ENCODE measurements around the gene FEV. TPM values are rescaled to one million over a fixed set of nuclear protein-coding genes. Genes with fewer than 3 reads are reported as not detected.
A peak's percentile ranks its signal among the peaks of the same experiment; 100 is the strongest.

Gene FEV
- polyA plus RNA-seq, 1 donor from 2014 or later = not detected

DNA sequence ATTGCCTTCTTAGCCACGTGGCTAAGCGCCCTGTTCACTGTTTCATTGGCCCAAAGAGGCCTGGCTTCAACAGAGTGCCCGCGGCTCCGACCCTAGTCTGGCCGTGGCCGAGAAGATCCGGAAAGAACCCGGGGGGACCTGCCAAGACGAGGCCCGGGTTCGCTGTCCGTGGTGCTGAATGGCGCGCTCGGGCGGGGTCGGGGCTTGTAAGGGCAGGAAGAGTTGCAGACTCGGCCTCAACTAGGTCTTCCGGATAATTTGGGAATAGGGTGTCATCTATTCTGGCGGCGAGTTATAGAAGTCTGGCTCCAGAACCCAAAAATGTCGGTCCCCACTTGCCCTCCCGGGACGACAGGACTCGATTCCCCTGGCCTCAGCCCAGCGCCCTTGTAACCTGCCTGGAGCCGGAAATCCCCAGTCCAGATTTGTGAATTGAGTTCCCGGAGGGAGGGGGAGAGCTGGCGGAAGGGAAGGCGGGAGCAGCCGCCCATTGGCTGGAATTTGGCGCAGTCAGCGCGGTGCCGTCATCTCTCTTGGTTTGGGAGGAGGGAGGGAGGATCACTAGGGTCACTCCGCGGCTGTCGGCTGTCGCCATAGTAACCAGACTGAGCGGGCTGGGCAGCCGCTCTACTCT lies 22.0 kb downstream of the FEV start:
- Histone ChIP-seq H3K27me3 (ENCODE audit: insufficient read depth, low read depth, low read length) (peaks cover 26% of the 10 kb centered on the region), H3K27ac (ENCODE audit: low read length) (peak overlapping the region; percentile 56), H3F3A (ENCODE audit: insufficient read depth, low read length, poor library complexity, severe bottlenecking) (no peaks in the 10 kb centered on the region), H3K9me2 (ENCODE audit: insufficient read depth, low read length) (no peaks in the 10 kb centered on the region), H2AFZ (ENCODE audit: low read depth, low read length) (peak overlapping the region; percentile 7), H4K20me1 (ENCODE audit: insufficient read depth) (no peaks in the 10 kb centered on the region), H3K4me3 (ENCODE audit: low read length) (peak overlapping the region; percentile 71), H3K79me2 (replicated peaks; ENCODE audit: insufficient read depth, low read length) (no peaks in the 10 kb centered on the region), H3K9me3 (ENCODE audit: low read length) (no peaks in the 10 kb centered on the region), H3K4me2 (ENCODE audit: low read length) (peak overlapping the region; percentile 57), H3K36me3 (ENCODE audit: insufficient read depth, low read length) (no peaks in the 10 kb centered on the region), H3K9ac (ENCODE audit: low read length) (peak overlapping the region; percentile 59)
- TF ChIP-seq EZH2 (IDR thresholded peaks at IDR 0.05; ENCODE audit: borderline replicate concordance, insufficient read depth, low read length, poor library complexity, severe bottlenecking) = no peak
- TF ChIP-seq RAD21 (conservative IDR thresholded peaks at IDR 0.05) = no peak
- TF ChIP-seq, protein P1, sequence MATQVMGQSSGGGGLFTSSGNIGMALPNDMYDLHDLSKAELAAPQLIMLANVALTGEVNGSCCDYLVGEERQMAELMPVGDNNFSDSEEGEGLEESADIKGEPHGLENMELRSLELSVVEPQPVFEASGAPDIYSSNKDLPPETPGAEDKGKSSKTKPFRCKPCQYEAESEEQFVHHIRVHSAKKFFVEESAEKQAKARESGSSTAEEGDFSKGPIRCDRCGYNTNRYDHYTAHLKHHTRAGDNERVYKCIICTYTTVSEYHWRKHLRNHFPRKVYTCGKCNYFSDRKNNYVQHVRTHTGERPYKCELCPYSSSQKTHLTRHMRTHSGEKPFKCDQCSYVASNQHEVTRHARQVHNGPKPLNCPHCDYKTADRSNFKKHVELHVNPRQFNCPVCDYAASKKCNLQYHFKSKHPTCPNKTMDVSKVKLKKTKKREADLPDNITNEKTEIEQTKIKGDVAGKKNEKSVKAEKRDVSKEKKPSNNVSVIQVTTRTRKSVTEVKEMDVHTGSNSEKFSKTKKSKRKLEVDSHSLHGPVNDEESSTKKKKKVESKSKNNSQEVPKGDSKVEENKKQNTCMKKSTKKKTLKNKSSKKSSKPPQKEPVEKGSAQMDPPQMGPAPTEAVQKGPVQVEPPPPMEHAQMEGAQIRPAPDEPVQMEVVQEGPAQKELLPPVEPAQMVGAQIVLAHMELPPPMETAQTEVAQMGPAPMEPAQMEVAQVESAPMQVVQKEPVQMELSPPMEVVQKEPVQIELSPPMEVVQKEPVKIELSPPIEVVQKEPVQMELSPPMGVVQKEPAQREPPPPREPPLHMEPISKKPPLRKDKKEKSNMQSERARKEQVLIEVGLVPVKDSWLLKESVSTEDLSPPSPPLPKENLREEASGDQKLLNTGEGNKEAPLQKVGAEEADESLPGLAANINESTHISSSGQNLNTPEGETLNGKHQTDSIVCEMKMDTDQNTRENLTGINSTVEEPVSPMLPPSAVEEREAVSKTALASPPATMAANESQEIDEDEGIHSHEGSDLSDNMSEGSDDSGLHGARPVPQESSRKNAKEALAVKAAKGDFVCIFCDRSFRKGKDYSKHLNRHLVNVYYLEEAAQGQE (IDR thresholded peaks at IDR 0.05; ENCODE audit: borderline replicate concordance) = peak; percentile 97
- TF ChIP-seq EP300 (conservative IDR thresholded peaks at IDR 0.05; ENCODE audit: poor library complexity, severe bottlenecking) = peak; percentile 38
- no peak for TF ChIP-seq SMC3 (conservative IDR thresholded peaks at IDR 0.05; ENCODE audit: poor library complexity)
- TF ChIP-seq, protein P2, sequence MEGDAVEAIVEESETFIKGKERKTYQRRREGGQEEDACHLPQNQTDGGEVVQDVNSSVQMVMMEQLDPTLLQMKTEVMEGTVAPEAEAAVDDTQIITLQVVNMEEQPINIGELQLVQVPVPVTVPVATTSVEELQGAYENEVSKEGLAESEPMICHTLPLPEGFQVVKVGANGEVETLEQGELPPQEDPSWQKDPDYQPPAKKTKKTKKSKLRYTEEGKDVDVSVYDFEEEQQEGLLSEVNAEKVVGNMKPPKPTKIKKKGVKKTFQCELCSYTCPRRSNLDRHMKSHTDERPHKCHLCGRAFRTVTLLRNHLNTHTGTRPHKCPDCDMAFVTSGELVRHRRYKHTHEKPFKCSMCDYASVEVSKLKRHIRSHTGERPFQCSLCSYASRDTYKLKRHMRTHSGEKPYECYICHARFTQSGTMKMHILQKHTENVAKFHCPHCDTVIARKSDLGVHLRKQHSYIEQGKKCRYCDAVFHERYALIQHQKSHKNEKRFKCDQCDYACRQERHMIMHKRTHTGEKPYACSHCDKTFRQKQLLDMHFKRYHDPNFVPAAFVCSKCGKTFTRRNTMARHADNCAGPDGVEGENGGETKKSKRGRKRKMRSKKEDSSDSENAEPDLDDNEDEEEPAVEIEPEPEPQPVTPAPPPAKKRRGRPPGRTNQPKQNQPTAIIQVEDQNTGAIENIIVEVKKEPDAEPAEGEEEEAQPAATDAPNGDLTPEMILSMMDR (IDR thresholded peaks at IDR 0.05; ENCODE audit: poor library complexity, severe bottlenecking) = no peak
- peak; percentile 70 for TF ChIP-seq POLR2AphosphoS5 (IDR thresholded peaks at IDR 0.05)
- TF ChIP-seq TAF1 (IDR thresholded peaks at IDR 0.05; ENCODE audit: low read depth) = peak; percentile 43
- peak; percentile 29 for TF ChIP-seq MXI1 (conservative IDR thresholded peaks at IDR 0.05; ENCODE audit: poor library complexity, severe bottlenecking)

DNA sequence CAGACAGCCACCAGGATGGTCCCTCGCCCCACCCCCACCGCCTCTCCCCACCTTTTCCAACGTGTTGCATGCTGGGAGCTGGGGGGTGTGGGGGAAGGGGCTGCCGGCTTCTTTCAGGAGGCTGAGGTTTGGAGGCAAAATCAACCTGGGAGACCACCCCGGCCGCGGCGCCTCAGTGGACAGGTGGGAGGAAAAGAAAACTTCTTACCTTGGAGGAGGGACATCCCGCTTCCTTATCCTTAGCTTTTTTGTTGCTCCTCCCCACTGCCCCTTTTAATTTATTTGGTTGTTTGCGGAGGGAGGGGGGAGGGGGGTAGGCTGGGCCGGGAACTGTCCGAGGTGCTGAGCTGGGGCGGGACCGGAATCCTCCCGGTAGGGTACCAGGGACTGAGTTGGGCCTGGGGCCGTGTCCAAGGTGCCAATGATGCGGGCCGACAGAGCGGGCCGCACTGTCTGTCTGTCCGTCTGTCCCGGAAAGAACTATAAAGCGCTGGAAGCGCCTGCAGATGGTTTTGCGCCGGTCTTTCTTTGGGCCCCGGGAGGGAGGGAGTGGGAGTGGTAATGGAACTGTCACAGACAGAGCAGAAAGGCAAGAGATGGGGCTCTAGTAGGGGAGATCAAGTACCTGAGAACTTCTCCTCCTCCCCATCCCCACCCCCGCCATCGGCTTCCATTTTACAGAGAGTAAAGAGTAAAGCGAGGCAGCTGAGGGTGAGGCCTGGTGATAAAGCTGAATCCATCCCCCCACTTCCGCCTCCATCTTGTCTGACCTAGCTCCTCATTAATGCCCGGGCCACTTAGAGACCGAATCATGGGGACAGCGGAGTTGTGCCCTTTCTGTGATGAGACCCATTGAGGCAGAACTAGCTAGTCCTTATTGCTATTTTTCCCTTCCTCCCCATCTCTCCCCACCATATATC lies 23.1 kb downstream of the FEV start:
- Histone ChIP-seq H3K9ac (ENCODE audit: low read length) (peak overlapping the region; percentile 79), H4K20me1 (ENCODE audit: insufficient read depth) (no peaks in the 10 kb centered on the region), H3K9me3 (ENCODE audit: low read length) (no peaks in the 10 kb centered on the region), H3K4me3 (ENCODE audit: low read length) (peak overlapping the region; percentile 71), H2AFZ (ENCODE audit: low read depth, low read length) (no peak overlapping the region), H3K27me3 (ENCODE audit: insufficient read depth, low read depth, low read length) (peaks cover 22% of the 10 kb centered on the region), H3F3A (ENCODE audit: insufficient read depth, low read length, poor library complexity, severe bottlenecking) (no peaks in the 10 kb centered on the region), H3K27ac (ENCODE audit: low read length) (no peak overlapping the region), H3K4me2 (ENCODE audit: low read length) (peak overlapping the region; percentile 84), H3K9me2 (ENCODE audit: insufficient read depth, low read length) (no peaks in the 10 kb centered on the region), H3K36me3 (ENCODE audit: insufficient read depth, low read length) (no peaks in the 10 kb centered on the region), H3K79me2 (replicated peaks; ENCODE audit: insufficient read depth, low read length) (no peaks in the 10 kb centered on the region)
- no peak for TF ChIP-seq MXI1 (conservative IDR thresholded peaks at IDR 0.05; ENCODE audit: poor library complexity, severe bottlenecking)
- no peak for TF ChIP-seq POLR2AphosphoS5 (IDR thresholded peaks at IDR 0.05)
- no peak for TF ChIP-seq EP300 (conservative IDR thresholded peaks at IDR 0.05; ENCODE audit: poor library complexity, severe bottlenecking)
- TF ChIP-seq TAF1 (IDR thresholded peaks at IDR 0.05; ENCODE audit: low read depth) = no peak
